ENCODE results near the gene LAGE3.

Gene LAGE3

DNA sequence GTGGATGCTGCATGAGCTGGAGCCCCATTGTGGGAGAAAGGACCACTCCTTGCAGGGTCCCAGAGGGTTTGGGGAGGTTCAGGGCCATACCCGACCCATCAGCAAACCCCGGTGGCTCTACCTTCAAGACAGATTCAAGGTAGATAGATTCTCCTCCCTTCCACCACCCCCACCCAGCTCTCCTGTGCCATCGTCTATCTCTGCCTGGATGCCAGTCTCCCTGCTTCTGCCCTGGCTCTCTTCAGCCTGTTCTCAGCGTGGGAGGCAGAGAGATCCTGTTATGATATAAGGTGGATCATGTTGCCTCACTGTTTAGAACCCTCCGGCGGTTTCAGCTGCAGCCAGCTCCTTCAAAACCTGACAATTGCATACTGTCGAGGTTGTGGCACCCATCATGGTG, 5.4 kb downstream of the LAGE3 start:
- no peak for DNase-seq

DNA sequence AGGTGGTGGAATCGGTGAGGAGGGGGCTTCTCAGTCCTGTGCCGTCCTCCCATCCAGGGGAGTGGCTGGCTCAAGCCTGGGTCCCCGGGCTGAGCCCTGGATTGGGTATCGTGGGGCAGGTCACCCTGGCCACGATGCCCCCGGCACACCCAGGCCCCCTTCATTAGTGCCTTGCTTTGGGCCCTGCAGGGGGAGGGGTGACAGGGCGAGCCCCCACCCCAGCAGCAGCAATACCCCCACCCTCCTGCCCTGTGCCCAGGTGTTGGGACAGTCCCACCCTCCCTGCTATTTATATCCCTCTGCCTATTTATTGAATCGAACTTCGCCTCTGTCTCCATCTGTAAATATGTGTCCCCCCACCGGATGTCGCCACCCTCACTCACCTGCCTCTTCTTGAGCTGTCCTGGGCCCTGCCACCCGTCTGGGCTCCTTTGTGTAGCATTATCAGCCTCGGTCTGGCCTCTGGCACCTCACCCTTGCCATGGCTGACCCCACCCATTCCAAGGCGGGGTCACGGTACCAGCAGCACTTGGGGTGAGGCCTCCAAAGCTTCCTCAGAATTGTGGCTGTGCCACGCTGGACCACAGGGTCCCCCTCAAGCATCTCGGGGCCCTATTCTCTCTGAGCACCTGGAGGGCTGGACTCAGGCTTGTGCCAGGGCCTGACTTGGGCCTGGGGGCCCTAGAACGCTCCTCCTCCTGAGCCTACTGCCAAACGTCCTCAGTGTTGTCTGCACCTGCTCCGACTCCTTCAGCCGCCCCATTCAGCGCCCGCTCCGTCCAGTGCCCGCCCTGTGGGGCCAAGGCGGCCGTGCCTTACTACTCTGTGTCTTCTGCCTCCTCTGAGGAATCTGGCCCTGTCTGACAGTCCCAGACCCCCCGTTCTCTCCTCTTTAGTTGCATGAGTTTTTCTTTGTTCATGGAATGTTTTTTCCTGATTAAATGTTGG, 6.1 kb downstream of the LAGE3 start:
- DNase-seq = no peak

DNA sequence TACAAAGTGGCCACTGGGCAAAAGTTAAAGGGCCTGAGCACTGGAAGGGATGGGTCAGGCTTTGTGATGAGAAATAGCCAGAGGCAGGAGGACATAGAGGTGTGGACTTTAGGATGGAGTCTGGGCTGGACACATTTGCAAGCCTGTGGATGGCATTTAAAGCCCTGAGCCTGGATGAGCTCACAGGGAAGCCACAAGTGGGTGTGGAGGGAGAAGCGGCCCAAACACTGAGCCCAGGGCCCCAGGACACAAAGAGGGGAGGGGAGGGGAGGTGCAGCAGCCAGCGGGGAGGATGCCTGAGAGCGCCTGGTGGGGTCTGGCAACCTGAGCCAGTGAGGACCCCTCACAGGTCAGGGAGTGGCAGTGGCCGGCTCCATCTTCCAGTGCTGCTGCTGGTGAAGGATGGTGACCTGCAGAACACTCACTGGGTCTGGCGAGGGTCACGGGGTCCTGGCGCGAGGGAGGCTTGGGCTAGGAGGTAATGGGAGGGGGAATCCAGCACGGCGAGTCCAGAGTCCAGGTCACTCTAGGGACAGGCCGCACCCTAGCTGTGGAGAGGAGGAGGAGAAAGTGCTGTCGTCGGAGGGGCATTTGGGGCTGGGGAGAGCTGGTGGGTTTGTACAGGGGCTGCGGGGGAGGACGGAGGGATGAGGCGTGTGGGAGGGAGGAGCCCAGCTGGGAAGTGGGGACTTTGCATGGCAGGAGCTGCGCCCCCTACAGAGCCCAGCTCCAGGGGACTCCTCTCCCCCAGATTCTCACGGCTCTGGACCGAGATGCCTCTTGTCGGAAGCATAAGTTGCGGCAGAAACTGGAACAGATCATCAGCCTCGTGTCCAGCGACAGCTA, 7.0 kb downstream of the LAGE3 start:
- no peak for DNase-seq

DNA sequence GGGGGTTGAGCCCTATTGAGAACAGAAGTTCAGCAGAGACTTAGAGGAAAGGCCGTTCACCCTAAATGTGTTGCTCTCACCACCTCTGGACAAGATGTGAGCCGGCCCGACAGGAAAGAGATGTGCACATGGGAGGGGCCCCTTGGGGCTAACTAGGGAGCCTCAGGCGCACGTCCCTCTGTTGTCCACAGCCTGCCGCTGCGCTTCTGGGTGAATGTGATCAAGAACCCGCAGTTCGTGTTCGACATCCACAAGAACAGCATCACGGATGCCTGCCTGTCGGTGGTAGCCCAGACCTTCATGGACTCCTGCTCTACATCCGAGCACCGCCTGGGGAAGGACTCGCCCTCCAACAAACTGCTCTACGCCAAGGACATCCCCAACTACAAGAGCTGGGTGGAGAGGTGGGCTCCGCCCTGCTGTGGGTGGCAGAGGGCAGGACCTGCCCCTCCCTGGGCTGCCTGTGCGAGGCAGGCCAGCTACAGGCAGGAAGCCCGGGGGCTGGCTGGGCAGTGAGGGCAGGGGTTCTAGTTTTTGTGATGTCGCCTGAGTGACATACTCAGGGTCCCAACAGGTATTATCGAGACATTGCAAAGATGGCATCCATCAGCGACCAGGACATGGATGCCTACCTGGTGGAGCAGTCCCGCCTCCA, 8.0 kb downstream of the LAGE3 start:
- DNase-seq = no peak

DNA sequence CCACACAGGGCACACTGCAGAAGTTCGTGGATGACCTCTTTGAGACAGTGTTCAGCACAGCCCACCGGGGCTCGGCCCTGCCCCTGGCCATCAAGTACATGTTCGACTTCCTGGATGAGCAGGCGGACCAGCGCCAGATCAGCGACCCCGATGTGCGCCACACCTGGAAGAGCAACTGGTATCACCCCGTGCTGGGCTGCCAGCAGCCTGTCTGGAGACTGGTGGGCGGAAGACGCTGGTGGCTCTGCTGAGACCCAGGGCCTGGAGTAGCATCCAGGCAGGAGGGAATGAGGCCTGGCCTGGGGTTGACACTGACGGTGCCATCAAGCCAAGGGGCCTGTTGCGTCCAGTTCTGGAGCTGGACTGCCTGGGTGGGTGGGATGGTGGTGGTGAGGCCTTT, 8.6 kb downstream of the LAGE3 start:
- no peak for DNase-seq

DNA sequence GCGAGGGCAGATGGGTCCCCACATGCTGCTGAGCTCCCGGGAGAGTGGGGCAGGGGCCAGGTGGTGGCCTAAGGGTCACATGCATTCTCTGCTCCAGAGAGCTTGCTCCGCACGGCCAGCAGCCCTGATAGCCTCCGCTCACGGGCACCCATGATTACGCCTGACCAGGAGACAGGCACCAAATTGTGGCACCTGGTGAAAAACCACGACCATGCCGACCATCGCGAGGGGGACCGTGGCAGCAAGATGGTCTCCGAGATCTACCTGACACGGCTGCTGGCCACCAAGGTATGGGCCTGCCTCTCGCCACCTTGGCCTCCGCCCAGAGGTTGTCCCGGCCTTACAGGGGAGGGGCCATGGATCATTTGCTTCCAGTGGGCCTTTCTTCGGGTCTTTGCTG, 9.2 kb downstream of the LAGE3 start:
- DNase-seq = no peak

DNA sequence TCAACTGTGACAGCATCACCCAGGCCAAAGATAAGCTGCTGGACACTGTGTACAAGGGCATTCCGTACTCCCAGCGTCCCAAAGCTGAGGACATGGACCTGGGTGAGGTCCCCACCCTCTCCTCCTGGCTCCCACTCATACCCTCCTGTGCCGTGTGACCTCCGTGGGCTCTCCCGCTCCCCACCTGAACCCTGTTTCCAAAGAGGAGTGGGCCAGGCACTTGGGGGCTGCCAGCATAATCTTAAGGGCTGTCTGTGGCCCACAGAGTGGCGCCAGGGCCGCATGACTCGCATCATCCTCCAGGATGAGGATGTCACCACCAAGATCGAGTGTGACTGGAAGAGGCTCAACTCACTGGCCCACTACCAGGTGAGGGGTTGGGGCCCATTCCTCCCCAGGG, 10.0 kb downstream of the LAGE3 start:
- no peak for DNase-seq

DNA sequence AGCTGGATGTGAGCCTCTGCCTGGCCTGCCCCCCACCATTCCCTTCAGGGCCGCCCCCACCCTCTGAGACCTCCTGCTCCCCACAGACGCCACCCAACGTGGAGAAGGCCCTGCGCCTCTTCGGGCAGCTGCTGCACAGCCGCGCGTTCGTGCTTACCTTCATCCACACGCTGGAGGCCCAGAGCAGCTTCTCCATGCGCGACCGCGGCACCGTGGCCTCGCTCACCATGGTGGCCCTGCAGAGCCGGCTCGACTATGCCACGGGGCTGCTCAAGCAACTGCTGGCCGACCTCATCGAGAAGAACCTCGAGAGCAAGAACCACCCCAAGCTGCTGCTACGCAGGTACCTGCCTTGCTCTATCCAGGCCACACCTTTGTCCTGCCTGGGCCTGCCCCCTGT, 10.9 kb downstream of the LAGE3 start:
- no peak for DNase-seq

DNA sequence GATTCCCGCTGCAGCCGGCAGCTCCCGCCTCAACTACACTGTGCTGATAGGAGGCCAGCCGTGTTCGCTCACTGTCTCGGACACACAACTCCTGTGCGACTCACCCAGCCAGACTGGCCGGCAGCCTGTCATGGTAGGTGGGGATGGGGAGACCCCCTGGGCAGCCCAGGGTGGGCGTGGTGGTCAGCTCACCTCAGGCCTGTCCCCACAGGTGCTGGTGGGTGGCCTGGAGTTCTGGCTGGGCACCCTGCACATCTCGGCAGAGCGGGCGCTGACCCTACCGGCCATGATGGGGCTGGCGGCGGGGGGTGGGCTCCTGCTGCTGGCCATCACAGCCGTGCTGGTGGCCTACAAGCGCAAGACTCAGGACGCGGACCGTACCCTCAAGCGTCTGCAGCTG, 11.5 kb downstream of the LAGE3 start:
- DNase-seq = no peak

DNA sequence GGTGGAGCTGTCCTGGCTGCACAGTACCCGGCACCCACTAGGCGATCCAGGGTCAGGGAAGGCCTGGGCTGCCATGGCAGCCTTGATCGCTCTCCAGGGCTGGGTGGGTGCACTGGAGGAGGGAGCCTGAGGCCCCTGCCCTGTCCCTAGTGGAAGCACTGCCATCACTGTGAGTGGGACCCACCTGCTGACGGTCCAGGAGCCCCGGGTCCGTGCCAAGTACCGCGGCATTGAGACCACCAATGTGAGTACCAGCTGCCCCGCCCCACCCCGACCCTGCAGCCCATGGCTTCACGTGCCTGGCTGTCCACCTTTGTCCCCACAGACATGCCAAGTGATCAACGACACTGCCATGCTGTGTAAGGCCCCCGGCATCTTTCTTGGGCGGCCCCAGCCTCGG, 12.2 kb downstream of the LAGE3 start:
- no peak for DNase-seq

DNA sequence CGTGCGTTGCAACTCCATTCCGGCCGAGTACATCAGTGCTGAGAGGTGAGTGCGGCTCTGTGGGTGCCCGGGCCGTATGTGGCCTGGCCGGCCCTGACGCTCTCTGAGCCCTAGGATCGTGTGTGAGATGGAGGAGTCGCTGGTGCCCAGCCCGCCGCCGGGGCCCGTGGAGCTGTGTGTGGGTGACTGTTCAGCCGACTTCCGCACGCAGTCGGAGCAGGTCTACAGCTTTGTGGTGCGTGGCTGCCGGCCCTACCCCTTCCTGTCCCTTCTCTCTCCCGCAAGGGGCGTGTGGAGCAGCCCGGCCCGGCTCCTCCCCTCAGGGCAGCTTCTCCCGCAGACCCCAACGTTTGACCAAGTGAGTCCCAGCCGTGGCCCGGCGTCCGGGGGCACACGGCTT, 13.0 kb downstream of the LAGE3 start:
- no peak for DNase-seq

DNA sequence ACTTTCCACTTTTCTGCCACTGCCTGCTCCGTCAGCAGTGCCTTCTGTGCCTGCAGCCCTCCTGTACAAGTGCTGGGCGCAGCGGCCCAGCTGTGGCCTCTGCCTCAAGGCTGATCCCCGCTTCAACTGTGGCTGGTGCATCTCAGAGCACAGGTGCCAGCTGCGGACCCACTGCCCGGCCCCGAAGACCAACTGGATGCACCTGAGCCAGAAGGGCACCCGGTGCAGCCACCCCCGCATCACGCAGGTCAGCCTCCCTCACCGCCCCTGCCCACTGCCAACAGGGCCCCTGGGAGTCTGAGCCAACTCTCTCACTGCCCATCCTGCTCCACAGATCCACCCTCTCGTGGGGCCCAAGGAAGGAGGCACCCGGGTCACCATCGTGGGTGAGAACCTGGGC, 13.5 kb downstream of the LAGE3 start:
- DNase-seq = no peak

DNA sequence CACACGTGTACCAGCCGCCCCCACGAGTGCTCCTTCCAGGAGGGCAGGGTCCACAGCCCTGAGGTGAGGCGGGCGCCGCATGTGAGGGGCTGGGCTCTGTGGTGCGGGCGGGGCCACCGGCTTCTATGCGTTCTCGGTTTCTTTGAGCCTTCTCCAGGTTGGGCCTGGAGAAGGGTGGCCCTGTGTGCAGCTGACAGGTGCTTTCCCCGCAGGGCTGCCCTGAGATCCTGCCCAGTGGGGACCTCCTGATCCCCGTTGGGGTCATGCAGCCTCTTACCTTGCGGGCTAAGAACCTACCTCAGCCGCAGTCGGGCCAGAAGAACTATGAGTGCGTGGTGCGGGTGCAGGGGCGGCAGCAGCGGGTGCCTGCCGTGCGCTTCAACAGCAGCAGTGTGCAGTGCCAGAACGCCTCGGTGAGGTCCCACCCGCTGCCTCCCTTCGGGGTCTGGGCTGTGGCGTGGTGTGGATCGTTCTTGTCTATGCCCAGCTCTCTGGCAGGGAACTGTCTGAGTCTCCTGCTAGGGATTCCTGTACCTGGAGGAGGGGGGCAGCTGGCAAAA, 14.2 kb downstream of the LAGE3 start:
- no peak for DNase-seq

DNA sequence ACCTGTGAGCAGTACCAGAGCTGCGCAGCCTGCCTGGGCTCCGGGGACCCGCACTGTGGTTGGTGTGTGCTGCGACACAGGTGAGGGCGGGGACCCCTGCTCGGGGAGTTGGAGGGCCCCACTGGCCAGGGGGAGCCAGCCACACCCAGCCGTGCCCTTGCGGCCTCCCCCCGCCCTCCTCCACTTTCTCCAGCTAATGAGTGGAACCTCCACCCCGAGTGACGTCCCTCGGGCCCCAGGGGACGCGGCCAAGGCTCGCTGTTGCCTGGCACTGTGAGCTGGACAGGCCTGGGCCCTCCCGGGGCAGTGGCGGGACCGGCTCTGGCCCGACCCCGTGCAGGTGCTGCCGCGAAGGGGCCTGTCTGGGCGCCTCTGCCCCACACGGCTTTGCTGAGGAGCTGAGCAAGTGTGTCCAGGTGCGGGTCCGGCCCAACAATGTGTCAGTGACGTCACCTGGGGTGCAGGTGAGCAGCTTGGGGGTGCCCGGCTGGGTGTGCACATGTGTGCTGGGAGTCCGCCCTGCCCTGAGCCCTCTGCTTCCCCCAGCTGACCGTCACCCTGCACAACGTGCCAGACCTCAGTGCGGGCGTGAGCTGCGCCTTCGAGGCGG, 15.4 kb downstream of the LAGE3 start:
- no peak for DNase-seq

DNA sequence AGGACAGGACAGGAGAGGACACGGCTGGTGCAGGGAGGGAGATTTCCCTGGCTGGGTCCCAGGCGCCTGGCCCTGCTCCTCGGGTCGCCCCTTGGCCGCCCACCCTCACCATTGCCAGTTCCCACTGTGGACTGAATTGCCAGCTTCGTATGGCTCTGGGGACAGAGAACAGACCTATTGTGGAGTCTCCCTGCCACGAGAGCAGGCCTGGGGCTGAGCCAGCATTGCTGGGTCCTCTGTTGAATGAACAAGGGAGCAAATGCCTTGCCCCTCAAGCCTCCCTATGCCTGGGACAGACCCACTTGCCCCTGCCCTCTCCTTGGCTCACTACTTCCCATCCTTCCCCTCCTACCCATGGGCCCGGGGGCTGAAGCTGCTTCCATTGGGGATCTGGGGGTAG, 16.7 kb downstream of the LAGE3 start:
- DNase-seq = no peak

DNA sequence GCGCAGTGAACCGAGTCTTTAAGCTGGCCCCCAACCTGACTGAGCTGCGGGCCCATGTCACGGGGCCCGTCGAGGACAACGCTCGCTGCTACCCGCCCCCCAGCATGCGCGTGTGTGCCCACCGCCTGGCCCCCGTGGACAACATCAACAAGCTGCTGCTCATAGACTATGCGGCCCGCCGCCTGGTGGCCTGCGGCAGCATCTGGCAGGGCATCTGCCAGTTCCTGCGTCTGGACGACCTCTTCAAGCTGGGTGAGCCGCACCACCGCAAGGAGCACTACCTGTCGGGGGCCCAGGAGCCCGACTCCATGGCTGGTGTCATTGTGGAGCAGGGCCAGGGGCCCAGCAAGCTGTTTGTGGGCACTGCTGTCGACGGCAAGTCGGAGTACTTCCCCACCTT, 18.8 kb downstream of the LAGE3 start:
- no peak for DNase-seq

DNA sequence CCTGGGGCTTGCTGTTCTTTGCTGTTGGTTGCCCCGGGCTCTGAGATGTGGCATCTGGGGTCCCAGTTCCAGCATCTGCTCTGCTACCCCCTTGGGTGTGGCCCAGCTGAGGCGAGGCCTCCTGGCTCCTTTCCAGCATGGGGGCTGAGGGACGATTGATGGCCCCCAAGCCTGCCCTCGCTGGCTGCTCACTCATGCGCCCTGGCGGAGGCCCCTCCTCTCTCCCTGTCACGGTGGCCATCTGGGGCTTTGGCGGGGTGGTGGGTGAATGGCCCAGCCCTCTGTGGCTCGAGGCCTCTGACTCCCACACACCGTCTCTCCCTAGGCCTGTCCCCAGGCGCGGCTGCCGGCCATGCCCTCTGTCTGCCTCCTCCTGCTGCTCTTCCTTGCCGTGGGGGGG, 19.2 kb downstream of the LAGE3 start:
- no peak for DNase-seq

DNA sequence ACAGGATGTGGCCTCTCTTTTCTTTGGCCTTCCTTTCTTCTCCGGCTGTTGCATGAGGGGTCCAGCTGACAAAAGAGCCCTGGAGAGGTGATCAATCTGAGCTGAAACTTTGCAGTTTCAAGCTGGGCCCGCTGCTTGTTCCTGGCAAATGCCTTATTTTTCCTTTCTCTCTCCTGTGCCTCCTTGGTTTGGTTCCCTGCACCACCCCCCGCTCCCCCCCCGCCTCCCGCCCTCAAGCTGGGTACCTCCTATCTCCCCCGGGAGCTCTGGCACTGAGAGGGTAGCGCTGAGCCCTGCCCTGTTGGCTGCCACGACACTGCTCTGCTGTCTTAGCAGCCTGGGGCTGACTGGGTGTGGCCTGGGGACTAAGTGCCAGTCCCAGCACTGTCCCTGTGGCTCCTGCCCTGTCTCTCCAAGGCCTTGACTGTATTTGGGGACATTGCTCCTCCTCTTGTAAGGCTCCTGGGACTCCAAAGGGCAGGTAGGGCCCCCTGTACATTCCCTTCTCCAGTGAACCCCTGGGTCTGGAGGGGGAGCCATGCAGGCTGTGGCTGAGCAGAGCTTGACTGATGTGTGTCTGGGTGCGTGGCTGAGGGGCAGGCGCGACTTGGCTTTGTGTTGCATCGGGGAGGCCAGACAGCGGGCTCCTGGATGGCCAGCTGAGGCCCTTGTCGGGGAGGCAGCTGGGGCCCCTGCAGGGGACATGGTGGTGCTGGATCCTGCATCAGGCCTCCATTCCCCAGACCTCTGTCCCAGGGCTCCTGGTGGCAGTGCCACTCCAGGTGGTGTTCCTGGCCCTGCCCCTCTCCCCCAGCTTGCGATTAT, 19.9 kb downstream of the LAGE3 start:
- DNase-seq = peak; percentile 53

DNA sequence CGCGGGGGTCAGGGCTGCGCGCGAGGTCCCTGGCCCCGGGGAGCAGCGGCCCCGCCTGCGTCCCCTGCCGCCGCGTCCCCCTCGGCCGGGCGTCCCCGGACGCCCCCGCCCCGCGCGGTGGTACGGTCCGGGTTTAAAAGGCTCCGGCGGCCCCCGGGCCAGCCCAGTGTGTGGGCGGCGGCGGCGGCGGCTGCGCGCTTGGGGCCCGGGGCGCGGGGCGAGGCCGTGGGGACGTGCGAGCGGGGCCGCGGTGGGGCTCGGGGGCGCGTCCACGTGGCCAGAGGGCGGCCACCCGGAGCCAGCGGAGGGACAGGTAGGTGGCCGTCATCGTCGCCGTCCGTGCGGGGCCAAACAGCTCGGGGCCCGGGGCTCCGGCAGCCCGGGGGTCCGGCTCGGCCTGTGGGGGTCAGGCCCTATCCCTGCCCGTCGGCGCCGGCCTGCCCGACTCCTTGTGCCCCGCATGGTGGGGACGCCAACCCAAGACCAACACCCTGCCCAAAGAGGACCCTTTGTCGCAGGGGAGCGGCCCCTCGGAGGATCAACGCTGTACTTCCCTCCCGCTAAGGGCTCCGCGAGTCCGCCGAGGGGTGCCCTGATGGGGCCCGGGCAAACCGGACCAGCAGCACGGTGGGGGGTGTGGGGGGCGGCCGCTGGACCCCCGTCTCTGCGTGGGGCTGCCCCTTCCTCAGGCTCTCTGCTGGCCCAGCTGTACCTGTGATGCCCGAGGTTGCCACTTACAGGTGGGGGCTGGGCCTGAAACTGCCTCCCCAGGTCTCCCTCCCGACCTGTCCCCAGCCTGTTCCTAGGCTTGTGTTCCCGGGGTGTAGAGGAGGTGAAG, 20.7 kb downstream of the LAGE3 start, which contains the start of gene PLXNA3:
TSS of gene PLXNA3 (plus strand) at position 166 of the 838 bp plus-strand sequence. CDS start 1,903 bp downstream, outside the sequence.
- peak; percentile 52 for DNase-seq

DNA sequence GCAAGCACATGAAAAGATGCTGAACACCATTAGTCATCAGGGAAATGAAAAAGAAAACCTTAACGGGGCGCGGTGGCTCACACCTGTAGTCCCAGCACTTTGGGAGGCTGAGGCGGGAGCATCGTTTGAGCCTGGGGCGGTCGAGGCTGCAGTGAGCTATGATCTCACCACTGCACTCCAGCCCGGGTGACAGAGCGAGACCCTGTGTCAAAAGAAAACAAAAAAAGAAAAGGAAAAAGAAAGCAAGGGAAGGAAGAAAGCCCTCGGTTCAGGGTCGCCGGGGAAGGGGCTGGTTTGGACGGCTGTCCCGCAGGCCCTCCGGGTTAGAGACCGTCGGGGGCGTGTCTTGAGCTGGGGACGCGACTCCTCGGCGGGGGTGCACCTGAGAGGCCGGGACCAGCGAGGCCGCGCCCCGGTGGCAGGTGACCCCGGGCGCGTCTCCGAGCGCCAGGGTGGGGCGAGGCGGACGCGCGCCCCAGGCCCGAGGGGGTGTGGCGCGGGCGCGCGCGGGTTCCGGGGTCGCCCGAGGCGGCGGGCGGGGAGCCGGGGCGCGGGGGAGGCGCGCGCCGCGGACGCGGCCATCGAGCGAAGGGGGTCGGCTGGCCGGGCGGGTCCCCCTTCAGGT, 21.5 kb downstream of the LAGE3 start:
- DNase-seq = peak; percentile 72

All from NCI-H1105 treated with DMSO at 0.1 percent for 48 hours (cell line).